NB4 (cell line): ENCODE data around the gene MYCBPAP.

Experiments used
- DNase-seq: peaks from one replicate; pipeline ENCODE4 v3.0.0; 2010; ENCODE audit warnings: low read depth
- H3K4me3 ChIP-seq: one replicate; pipeline ENCODE4 v1.5.1; 2011; ENCODE audit warnings: mild to moderate bottlenecking, low read depth, low read length, moderate library complexity
- MYC ChIP-seq: IDR thresholded peaks from 2 replicates; pipeline ENCODE4 v1.6.1; 2011; ENCODE audit warnings: low read depth, low read length
- POLR2A ChIP-seq: IDR thresholded peaks from 2 replicates; pipeline ENCODE4 v1.6.1; 2011; ENCODE audit warnings: mild to moderate bottlenecking; ENCODE audit not compliant: insufficient read length; ENCODE audit errors: extremely low read depth
- TF ChIP-seq, protein P1 (sequence below): IDR thresholded peaks from 2 replicates; pipeline ENCODE4 v1.6.1; 2011; ENCODE audit warnings: low read depth, low read length
- TF ChIP-seq, protein P2 (sequence below): IDR thresholded peaks from one replicate; pipeline ENCODE4 v1.5.1; 2012; ENCODE audit warnings: low read depth, low read length

Gene MYCBPAP, protein sequence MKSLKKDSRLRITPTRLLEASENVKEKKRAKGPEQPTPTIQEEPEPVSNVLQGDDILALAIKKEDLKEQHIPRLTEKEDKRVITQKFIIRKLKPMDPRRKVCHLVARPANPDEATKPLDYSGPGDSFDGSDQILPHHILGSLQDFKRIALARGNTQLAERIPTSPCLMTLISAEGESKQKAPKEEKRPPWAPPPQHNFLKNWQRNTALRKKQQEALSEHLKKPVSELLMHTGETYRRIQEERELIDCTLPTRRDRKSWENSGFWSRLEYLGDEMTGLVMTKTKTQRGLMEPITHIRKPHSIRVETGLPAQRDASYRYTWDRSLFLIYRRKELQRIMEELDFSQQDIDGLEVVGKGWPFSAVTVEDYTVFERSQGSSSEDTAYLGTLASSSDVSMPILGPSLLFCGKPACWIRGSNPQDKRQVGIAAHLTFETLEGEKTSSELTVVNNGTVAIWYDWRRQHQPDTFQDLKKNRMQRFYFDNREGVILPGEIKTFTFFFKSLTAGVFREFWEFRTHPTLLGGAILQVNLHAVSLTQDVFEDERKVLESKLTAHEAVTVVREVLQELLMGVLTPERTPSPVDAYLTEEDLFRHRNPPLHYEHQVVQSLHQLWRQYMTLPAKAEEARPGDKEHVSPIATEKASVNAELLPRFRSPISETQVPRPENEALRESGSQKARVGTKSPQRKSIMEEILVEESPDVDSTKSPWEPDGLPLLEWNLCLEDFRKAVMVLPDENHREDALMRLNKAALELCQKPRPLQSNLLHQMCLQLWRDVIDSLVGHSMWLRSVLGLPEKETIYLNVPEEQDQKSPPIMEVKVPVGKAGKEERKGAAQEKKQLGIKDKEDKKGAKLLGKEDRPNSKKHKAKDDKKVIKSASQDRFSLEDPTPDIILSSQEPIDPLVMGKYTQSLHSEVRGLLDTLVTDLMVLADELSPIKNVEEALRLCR

DNA sequence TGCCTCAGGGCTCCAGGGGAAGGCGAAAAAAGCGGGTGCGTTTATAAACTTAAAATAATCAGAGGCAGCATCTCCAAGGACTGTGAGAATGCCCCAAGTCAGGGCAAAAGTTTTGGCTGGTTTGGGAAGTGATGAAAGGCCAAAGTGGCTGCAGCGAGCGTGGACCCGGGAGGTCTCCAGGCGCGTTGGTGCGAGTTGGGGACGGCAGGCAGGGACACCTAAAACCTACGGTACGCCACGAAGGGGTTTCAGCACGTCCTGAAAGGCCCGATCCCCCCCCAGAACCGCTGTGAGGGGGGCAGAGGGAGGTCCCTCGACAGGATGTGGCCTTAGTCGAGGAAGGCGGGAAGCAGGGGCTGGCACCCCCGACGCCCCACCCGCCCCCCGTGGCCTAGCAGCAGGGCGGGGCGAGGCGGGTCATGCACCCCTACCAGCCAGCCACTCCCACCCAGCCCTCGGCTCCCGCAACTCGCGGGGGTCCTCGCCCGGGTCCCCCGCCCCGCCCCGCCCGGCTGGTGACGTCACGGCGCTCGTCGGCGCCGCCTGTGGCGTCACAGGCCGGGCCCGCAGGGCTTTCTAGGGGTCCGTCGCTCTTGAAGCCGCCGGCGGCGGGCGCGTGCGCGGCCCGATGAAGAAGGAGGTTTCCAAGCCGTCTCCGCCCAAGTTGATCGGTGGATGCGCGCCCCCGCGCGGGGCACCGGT lies at the start of gene MYCBPAP:
TSS of gene MYCBPAP (plus strand) at position 569 of the 702 bp plus-strand sequence. CDS start 236 bp downstream, outside the sequence.
- H3K4me3 ChIP-seq, result no peak within 1 kb of the TSS
- DNase-seq, result no peak
- TF ChIP-seq MYC, result no peak
- TF ChIP-seq POLR2A, result no peak
- TF ChIP-seq, protein P1, sequence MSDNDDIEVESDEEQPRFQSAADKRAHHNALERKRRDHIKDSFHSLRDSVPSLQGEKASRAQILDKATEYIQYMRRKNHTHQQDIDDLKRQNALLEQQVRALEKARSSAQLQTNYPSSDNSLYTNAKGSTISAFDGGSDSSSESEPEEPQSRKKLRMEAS, result no peak
- TF ChIP-seq, protein P2, sequence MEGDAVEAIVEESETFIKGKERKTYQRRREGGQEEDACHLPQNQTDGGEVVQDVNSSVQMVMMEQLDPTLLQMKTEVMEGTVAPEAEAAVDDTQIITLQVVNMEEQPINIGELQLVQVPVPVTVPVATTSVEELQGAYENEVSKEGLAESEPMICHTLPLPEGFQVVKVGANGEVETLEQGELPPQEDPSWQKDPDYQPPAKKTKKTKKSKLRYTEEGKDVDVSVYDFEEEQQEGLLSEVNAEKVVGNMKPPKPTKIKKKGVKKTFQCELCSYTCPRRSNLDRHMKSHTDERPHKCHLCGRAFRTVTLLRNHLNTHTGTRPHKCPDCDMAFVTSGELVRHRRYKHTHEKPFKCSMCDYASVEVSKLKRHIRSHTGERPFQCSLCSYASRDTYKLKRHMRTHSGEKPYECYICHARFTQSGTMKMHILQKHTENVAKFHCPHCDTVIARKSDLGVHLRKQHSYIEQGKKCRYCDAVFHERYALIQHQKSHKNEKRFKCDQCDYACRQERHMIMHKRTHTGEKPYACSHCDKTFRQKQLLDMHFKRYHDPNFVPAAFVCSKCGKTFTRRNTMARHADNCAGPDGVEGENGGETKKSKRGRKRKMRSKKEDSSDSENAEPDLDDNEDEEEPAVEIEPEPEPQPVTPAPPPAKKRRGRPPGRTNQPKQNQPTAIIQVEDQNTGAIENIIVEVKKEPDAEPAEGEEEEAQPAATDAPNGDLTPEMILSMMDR, result no peak

DNA sequence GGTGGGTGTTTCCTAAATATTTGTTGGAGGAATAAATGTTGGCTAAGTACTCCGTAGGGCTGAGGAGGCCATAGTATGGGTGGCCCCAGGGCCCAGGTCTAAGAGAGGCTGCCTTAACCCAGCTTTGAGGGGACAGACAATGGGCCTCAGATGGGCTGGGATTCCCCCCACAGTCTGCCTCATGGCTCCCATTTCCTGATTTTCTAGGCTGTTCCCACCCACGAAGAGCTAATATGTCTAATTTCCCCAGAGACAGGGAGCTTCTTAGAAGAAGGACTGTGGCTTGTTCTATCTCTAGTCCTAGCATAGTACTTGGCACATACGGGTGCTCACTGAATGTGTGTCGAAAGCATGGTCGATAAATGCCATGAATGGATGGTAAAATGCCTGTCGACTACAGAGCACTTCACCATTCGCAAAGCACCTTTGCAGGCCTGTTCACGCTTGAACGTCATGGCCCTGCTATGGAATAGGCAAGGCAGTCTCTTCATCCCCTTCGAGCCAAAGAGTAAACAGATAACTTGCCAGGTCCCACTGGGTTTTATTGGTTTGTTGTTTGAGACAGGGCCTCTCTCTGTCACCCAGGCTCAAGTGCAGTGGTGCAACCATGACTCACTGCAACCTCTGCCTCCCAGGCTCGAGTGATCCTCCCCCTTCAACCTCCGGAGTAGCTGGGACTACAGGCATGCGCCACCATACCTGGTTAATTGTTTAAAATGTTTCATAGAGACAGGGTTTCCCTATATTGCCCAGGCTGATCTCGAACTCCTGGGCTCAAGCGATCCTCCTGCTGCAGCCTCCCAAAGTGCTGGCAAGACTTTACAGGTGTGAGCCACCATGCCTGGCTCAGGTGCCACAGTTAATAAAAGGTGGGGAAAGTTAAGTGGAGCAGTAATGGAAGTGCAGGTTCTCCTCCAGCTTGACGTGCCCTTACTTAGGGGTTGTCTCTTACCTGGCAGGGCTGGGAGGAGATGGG lies 49.2 kb upstream of the MYCBPAP start:
- DNase-seq, result peak; percentile 91
- H3K4me3 ChIP-seq, result no peak overlapping the region
- TF ChIP-seq, protein P1, result no peak
- TF ChIP-seq MYC (no peak), POLR2A (no peak)
- TF ChIP-seq, protein P2, result no peak

DNA sequence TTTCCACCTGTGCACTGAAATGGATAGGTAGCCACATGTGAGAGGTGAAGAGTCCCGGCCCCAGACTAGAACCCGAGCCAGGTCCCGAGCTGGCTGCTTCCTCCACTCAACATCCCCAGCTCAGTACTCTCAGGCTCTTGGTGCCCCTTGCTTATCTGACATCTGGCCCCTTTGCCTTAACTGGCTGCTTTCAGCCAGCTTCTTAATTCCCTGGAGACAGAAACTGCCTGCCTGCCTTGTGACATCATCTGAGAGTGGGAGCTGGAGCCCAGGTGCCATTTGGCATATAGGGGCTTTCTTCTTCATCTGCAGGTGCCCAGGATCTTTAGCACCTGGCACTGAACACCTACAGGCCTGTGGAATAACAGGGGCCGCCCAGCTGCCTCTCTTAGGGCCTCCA lies 48.5 kb upstream of the MYCBPAP start:
- DNase-seq, result peak; percentile 63
- TF ChIP-seq MYC (no peak), POLR2A (no peak)
- TF ChIP-seq, protein P2, result no peak
- TF ChIP-seq, protein P1, result no peak
- H3K4me3 ChIP-seq, result no peak overlapping the region

DNA sequence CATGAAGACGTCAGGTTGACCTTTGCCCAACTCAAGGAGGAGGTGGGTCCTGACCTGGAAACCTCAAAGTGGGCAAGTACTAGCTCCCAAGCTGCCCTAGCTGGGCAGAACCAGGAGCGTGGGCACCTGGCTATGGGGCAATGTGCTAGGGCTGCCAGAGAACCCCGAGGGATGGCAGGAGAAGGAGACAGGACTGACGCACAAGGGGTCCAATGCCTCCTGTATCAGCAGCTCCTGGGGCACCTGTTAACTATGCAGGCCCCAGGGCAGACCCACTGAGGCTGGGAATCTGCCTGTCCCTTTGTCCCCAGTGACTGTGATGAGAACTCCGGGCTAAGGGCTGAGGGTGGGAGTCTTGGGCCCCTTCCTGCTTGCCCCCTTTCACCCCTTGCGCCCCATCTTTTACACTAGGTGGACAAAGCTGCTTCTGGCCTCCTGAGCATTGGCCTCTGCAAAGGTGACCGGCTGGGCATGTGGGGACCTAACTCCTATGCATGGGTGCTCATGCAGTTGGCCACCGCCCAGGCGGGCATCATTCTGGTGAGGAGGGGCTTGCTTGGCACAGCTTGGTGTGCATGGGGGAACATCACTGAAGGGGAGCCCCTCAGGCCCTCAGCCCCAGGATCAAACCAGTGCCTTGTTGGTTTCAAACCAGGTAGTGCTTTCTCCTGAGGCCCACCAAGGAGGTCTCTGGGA lies 47.3 kb upstream of the MYCBPAP start:
- TF ChIP-seq, protein P1, result no peak
- no peak for TF ChIP-seq MYC
- TF ChIP-seq, protein P2, result no peak
- no peak for TF ChIP-seq POLR2A
- no peak overlapping the region for H3K4me3 ChIP-seq
- no peak for DNase-seq
